A204.1 (cell line): ENCODE measurements around the gene AMN.
"Not testable (repeated sequence)": the region's sequence is repeated elsewhere in the genome, so short reads cannot be mapped to it uniquely, and the experiment has no call there.

Experiments used
- FAIRE-seq: peaks from 2 replicates; lab custom pipeline; 2012; peaks lifted over from hg19 to GRCh38; lab: Jason Lieb, UNC

Gene AMN

GRCh38 chr14:102922490-102923200 lies at the start of gene AMN:
AMN (plus strand) TSS chr14:102922663; CDS start chr14:102922689, 26 bp downstream.
- no peak for FAIRE-seq

- no peak for FAIRE-seq
These were observed 49.3 kb upstream of the AMN start for GRCh38 chr14:102873131-102873530.

DNA sequence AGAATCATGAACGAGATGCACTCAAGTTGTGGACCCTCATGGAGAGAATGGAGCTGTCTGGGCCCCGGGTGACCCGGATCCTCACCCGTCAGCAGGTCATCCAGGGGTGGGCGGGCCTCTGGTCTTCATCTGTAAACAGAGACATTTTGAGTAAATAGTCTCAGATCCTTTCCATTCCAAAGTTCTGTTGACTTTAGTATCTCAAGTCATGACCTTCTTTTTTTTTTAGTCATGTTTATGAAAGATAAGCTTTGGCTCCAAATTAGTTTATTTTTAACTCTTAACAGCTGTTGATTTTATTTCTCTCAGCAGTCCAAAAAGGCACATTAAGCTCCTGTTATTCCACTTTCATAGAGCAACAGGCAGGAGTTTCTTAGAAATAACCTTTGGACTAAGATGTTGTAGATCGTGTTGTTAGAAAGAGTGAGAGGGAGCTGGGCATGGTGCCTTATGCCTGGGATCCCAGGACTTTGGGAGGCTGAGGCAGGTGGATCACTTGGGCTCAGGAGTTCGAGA lies 48.9 kb upstream of the AMN start:
- FAIRE-seq = no peak

DNA sequence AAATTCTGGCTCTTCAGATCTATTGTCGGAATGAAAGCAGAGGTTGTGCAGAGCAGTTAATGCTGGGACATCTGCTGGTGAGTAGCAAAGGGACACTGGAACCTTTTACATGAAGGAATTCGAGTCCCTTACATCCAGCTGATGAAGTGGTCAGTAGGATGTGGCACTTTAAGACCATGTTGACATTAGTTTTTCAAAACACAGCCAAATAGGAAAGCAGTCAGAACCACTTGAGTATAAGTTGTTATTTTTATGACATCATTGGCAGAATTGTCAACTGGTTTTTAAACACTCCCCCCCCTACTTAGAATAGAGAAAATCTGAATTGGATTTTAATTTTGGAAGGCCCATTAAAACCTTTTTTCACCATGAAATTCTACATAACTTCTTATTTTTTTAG lies 46.8 kb upstream of the AMN start:
- no peak for FAIRE-seq

DNA sequence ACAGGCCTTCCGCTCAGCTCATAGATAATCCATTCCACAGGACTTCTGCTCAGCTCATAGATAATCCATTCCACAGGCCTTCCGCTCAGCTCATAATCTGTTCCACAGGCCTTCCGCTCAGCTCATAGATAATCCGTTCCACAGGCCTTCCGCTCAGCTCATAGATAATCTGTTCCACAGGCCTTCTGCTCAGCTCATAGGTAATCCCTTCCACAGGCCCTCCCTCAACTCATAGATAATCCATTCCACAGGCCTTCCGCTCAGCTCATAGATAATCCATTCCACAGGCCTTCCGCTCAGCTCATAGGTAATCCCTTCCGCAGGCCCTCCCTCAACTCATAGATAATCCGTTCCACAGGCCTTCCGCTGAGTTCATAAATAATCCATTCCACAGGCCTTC lies 45.0 kb upstream of the AMN start:
- not testable (repeated sequence) for FAIRE-seq

DNA sequence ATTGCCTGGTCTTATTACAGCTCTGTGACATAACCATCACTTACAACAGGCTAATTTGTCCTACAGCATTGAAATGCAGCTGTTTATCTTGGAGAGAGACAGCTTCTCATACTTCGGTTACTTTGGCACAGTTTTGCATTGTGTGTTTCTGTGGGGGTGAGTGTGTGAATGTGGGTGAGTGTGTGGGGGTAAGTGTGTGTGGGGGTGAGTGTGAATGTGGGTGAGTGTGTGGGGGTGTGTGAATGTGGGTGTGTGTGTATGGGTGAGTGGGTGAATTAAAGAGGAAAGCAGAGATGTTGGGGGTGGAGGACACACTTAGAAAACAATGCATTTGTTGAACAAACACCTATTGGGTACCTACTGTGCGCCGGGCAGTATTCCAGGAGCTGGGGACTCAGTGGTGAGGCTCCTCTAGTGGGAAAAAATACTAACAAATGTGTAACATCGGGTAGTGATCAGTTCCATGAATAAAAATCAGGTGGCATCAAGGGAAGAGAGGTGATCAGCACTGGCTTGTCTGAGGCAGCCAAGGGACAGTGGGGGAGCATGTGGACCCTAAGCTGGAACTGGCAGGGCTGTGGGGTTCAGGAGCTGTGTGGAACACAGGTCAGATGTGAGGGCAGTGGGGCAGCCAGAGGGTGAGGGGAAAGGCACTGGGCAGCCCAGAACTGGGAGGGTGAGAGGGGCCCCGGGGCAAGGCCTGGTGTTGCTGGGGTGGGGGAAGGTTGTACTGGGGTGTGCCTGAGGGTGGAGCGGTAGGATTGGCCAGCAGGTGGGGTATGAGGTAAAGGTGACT lies 44.1 kb upstream of the AMN start:
- no peak for FAIRE-seq

DNA sequence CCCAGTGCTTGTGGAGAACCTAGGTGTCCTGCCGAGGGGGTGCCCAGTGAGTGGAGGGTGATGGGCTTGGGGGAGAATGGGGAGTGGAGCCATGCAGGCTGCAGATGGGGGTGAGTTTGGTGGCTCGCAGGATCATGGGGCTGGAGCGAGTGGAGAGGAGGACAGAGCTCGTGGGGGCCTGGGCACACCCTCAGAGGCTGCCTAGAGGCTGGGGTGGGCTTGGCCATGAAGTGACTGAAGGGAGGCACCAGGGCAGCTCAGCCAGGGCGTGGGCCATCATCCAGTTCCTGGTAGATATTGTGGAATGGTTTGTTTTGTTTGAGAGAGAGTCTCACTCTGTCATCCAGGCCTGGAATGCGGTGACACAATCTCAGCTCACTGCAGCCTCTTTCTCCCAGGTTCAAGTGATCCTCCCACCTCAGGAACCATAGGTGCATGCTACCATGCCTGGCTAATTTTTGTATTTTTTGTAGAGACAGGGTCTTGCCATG lies 43.4 kb upstream of the AMN start:
- FAIRE-seq = no peak

DNA sequence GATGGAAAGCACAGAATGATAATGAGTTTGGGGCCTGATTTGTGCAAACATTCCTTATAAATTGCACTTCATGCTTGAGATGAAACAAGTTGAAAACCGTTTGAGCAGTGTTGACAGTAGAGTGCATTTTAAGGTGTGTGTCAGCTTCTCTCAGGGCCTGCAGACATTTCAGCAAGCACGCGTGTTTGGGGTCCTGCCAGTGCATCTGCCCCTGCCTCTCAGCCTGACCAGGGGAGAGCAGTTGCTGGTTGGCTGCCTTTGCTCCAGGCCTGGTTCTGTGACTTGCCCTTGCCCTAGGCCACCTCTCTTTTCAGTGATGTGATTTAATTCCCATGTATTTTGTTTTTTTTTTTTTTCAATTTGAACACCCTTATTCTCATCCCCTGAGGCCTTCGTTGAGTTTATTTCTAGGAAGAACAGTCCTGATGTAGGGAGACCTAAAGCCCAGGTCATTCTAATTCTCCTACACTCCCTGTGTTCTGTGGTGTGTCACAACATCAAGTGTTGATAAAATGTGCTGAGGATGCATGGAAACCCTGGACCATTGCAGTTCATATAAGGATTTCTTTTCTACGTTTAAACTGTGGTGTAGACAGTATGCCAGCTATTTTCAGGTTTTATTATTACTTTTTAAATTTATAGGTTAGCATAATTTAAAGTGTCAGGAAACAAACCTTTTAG lies 40.1 kb upstream of the AMN start:
- no peak for FAIRE-seq

DNA sequence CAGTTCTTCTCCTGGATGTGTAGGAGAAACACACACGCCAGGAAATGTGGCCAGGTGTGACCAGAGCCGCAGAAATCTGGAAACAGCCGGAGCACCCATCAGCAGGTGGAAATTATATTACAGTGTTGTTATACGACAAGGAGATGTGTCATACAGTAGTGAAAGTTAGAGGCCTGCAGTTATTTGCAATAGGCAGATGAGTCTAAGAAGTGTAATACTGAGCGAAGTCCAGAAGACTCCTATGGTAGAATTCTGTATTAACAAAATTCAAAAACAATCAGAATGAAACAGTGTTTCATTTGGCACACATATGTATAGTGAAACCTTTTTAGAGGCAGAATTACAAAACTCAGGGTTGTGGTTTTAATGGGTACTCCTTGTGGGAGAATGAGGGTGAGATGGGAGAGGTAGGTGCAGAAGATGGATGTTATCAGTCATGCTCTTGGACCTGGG lies 39.3 kb upstream of the AMN start:
- no peak for FAIRE-seq

GRCh38 chr14:102883554-102883953 lies 38.9 kb upstream of the AMN start:
- FAIRE-seq = no peak

DNA sequence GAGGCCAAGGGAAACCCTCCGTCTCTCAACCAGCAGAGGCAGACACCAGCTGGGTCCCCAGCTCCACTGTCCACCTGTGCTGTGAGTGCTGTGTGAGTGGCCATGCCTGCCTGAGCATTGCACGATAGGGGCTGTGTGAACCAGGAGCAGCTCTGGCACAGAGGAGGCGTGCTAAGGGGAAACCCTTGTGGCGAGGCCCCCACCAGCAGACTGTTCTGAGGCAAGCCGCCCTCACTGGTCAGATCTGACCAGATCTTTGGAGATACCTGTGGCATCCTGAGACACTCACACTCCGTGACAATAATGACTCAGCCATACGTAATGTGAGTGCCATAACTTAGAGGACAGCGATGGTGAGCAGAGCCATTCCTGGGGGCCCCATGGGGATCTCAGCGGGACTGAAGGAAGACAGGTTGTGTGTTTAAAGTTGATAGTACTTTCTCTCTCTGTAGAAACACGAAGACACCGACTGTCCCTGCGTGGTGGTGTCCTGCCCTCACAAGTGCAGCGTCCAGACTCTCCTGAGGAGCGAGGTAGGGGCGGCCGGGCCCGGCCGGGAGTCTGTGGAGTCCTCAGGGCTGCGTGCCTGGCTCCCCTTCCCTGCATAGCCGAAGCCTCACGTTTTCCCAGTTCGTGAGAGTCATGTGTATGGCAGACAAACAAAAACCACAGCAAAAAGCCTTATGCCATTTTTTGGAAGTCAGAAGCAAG lies 36.6 kb upstream of the AMN start:
- no peak for FAIRE-seq

GRCh38 chr14:102888748-102889147 lies 33.7 kb upstream of the AMN start:
- no peak for FAIRE-seq

GRCh38 chr14:102889615-102890014 lies 32.8 kb upstream of the AMN start:
- FAIRE-seq = no peak

- no peak for FAIRE-seq
These were observed 31.4 kb upstream of the AMN start for GRCh38 chr14:102891111-102891510.

DNA sequence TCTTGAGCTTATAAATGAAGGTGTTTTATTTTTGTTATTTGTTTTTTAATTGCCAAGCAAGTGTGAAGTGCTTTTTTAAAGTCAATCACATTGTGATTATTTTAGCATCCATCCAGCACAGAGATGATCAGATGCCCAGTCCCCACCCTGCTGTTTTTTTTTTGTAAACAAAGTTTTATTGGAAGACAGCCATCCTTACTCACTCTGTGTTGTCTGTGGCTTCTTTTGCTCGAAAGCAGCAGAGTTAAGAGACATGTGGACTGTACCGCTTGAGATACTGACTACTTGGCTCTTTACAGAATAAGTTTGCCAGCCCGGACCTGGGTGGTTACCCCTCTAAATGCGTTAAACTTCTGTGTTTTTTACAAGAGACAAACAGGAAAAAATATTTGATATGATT lies 30.9 kb upstream of the AMN start:
- FAIRE-seq = no peak

GRCh38 chr14:102892651-102893050 lies 29.8 kb upstream of the AMN start:
- FAIRE-seq = no peak

GRCh38 chr14:102893452-102893851 lies 29.0 kb upstream of the AMN start:
- no peak for FAIRE-seq

DNA sequence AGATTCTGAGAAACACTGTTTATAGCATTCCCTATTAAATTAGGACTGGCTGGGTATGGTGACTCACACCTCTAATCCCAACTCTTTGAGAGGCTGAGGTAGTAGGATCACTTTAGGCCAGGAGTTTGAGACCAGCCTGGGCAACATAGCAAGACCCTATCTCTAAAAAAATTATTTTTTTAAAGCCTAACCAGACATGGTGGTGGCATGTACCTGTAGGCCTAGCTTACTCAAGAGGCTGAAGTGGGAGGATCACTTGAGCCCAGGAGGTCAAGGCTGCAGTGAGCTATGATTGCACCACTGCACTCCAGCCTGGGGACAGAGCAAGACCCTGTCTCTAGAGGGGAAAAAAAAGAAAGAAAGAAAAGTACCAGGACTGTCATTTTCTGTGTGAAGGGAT lies 25.7 kb upstream of the AMN start:
- FAIRE-seq = not testable (repeated sequence)

DNA sequence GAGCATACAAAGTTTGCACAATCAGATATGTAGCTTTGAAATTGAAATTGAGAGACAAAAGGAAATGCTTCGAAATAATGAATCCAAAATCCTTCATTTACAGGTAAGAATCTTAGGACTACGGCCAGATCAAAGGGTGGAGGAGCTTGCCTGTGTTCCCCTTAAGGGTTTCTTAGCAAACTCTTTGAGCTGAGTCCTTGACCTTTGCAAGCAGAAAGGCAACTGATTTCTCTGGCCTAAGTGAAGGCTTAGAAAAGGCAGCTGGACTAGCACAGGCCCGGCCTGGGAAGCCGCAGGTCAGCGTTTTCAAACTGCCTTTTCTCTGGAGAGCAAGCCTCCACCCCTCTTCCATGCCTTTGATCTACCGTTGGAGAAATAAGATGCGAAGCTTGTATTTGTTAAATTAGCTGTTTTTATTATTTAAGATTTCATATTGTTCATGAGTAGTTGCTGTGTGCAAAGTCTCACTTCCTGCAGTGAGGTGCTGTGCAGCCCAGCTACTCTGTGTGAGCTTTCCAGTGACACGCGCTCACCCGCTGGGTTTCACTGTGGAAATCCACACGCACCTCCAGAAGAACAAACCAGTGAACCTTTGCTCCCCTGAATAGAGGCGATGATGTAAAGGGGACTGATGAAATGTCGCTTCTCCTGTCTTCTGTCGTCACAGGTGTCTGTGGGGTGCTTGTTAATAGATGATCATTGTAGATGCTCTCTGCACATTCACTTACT lies 25.0 kb upstream of the AMN start:
- no peak for FAIRE-seq

GRCh38 chr14:102898298-102898697 lies 24.2 kb upstream of the AMN start:
- FAIRE-seq = no peak

GRCh38 chr14:102898776-102899515 lies 23.5 kb upstream of the AMN start:
- FAIRE-seq = no peak
